ES-I3 (cell line): ENCODE results near the gene FAM227A.

Experiments
- H3K36me3 ChIP-seq: 2 replicates; pipeline ENCODE4 v1.6.1; 2013; ENCODE audit warnings: mild to moderate bottlenecking, low read length, control low read depth, moderate library complexity; ENCODE audit not compliant: insufficient read depth
- H3K4me1 ChIP-seq: 2 replicates; pipeline ENCODE4 v1.6.1; 2013; ENCODE audit warnings: mild to moderate bottlenecking, control low read depth, low read length; ENCODE audit not compliant: insufficient read depth
- H3K9ac ChIP-seq: 2 replicates; pipeline ENCODE4 v1.6.1; 2013; ENCODE audit warnings: low read depth, mild to moderate bottlenecking, low read length, moderate library complexity
- H3K9me3 ChIP-seq: 2 replicates; pipeline ENCODE4 v1.6.1; 2013; ENCODE audit warnings: mild to moderate bottlenecking, low read length, moderate library complexity; ENCODE audit not compliant: control insufficient read depth, insufficient read depth

The FAM227A gene

GRCh38 chr22:38656256-38657044 is at the start of gene FAM227A, which contains the start of gene CBY1:
FAM227A (minus strand) TSS chr22:38656392; CDS start chr22:38650168, 6,224 bp downstream.
CBY1 (plus strand) TSS chr22:38656638; CDS start chr22:38668055, 11,417 bp downstream.
- Histone ChIP-seq H3K9me3 (no peaks in the 10 kb centered on the region), H3K4me1 (no peaks in the 10 kb centered on the region), H3K36me3 (no peaks in the 10 kb centered on the region), H3K9ac (peak within 1 kb of the TSS; percentile 71)

DNA sequence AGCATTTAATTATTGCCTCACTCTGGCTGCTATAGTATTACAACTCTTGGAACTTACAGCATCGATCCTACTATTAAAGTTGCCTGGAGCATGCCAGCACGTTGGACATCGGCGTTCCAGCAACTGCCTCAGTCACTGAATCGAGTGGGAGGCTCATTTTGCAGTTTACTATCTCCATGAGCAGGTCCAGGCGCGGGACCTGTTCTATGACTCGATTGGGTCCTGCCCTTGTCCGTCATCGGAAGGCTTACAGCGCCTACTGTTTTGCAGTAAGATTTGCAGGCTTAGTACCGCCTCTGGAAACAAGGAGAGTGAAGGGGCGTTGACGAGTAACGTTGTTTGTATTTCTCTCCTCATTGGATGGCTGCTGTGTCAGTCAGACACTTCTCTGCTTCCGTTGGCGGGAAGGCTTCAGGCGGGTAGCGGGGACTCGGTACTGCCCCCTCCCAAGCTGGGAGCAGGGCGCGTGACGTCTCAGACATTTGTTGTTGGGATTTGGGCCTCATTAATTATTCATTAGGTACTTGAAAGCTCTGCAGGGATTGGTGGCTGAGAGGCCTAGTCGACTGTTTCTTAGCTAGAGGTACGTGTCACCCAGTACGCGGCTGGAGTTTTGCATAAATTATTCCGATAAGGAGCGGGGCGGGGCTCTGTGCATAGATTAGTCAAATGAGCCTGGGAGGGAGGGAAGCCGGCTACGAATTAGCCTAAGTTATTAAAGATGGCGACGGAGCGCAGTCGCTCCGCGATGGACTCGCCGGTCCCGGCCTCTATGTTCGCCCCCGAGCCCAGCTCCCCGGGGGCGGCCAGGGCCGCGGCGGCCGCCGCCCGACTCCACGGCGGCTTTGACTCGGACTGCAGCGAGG is 49.3 kb upstream of the FAM227A start, which contains the start of gene GTPBP1:
Gene GTPBP1, plus strand, starts transcription at position 710 of the 866 bp plus-strand sequence. Its CDS starts 12 bp downstream, at position 722.
- peaks cover 22% of the 10 kb centered on the region; the same call in 1 of the 2 replicates for H3K4me1 ChIP-seq
- H3K9ac ChIP-seq = peak within 1 kb of the TSS; percentile 76
- H3K36me3 ChIP-seq = no peaks in the 10 kb centered on the region
- H3K9me3 ChIP-seq = no peaks in the 10 kb centered on the region

GRCh38 chr22:38704654-38705234 is 48.6 kb upstream of the FAM227A start:
- Histone ChIP-seq H3K9me3 (no peaks in the 10 kb centered on the region), H3K9ac (peak overlapping the region; percentile 50), H3K36me3 (no peaks in the 10 kb centered on the region), H3K4me1 (peaks cover 22% of the 10 kb centered on the region; the same call in 1 of the 2 replicates)

- H3K9ac ChIP-seq = peak within 1 kb of the TSS; percentile 98
- peaks cover 41% of the 10 kb centered on the region for H3K4me1 ChIP-seq
- no peaks in the 10 kb centered on the region for H3K9me3 ChIP-seq
- no peaks in the 10 kb centered on the region for H3K36me3 ChIP-seq
These were observed 44.8 kb upstream of the FAM227A start, which contains the start of gene JOSD1 for GRCh38 chr22:38700789-38701628. JOSD1 (minus strand) TSS chr22:38700943; CDS start chr22:38699987, 956 bp downstream.

GRCh38 chr22:38700270-38700788 is 44.1 kb upstream of the FAM227A start:
- Histone ChIP-seq H3K9me3 (no peaks in the 10 kb centered on the region), H3K9ac (peak overlapping the region; percentile 98), H3K36me3 (no peaks in the 10 kb centered on the region), H3K4me1 (peaks cover 41% of the 10 kb centered on the region)

GRCh38 chr22:38699784-38700183 is 43.6 kb upstream of the FAM227A start:
- H3K9me3 ChIP-seq = no peaks in the 10 kb centered on the region
- peaks cover 39% of the 10 kb centered on the region for H3K4me1 ChIP-seq
- H3K9ac ChIP-seq = peak overlapping the region; percentile 98; the same call in 1 of the 2 replicates
- H3K36me3 ChIP-seq = no peaks in the 10 kb centered on the region

DNA sequence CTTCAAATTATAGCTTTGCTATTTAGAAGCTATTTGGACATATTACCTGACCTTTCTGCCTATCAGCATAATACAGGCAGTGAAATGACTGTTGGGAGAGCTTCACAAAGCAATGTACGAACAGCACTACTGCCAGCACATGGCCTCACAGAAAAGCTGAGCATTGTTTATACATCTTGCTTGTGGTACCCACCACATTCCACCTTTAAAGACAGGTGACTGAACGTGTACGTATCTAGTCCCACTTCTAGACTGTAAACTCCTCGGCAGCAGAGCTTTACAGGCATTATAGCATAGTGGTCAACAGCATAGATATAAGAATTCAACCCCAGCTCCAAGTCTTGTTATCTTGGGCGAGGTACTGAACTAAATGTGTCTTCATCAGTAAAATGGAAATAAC is 43.0 kb upstream of the FAM227A start:
- Histone ChIP-seq H3K36me3 (no peaks in the 10 kb centered on the region), H3K9ac (peak overlapping the region; percentile 98; the same call in 1 of the 2 replicates), H3K4me1 (peaks cover 36% of the 10 kb centered on the region)

GRCh38 chr22:38698407-38699094 is 42.4 kb upstream of the FAM227A start:
- Histone ChIP-seq H3K9me3 (no peaks in the 10 kb centered on the region), H3K4me1 (peaks cover 36% of the 10 kb centered on the region), H3K9ac (peak overlapping the region; percentile 98; the same call in 1 of the 2 replicates), H3K36me3 (no peaks in the 10 kb centered on the region)

More for the DNA sequence above, 43.0 kb upstream of the FAM227A start:
- no peaks in the 10 kb centered on the region for H3K9me3 ChIP-seq

- Histone ChIP-seq H3K4me1 (peaks cover 31% of the 10 kb centered on the region), H3K36me3 (peaks cover 3% of the 10 kb centered on the region; the same call in 1 of the 2 replicates), H3K9me3 (no peaks in the 10 kb centered on the region), H3K9ac (peak overlapping the region; percentile 13; the same call in 1 of the 2 replicates)
These were observed 41.4 kb upstream of the FAM227A start for GRCh38 chr22:38697425-38698089.

GRCh38 chr22:38696606-38697424 is 40.6 kb upstream of the FAM227A start:
- H3K9me3 ChIP-seq = no peaks in the 10 kb centered on the region
- peaks cover 3% of the 10 kb centered on the region; the same call in 1 of the 2 replicates for H3K36me3 ChIP-seq
- H3K9ac ChIP-seq = no peak overlapping the region
- peaks cover 31% of the 10 kb centered on the region for H3K4me1 ChIP-seq

DNA sequence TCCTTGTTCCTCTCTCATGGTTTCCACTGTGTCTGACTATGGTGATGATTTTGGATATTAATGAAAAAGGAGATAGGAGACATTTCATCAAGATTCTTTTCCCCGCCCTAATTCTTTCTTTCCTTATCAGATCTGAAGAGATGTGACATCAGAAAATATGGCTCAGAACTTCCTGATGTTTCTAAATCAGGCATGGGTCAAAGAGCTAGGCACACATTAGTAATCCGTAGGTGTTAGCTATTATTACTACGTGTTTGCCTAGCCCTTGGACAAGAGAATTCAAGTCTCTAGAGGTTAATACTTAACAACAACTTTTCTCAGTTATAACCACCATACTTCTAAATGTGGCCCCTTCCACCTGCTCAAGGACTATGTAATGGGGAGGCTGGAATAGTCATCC is 38.7 kb upstream of the FAM227A start:
- no peak overlapping the region for H3K9ac ChIP-seq
- H3K9me3 ChIP-seq = no peaks in the 10 kb centered on the region
- H3K4me1 ChIP-seq = peaks cover 31% of the 10 kb centered on the region
- peaks cover 8% of the 10 kb centered on the region; the same call in 1 of the 2 replicates for H3K36me3 ChIP-seq
